ENCODE data around the gene TERB1. TPM values are rescaled to one million over a fixed set of nuclear protein-coding genes. Genes with fewer than 3 reads are reported as not detected.
A peak's percentile ranks its signal among the peaks of the same experiment; 100 is the strongest.

The TERB1 gene
- total and polyA plus RNA-seq, 2 of the 13 experiments (the other 11 are each of a cell fraction or from before 2014, with no cell fraction given) = not detected

DNA sequence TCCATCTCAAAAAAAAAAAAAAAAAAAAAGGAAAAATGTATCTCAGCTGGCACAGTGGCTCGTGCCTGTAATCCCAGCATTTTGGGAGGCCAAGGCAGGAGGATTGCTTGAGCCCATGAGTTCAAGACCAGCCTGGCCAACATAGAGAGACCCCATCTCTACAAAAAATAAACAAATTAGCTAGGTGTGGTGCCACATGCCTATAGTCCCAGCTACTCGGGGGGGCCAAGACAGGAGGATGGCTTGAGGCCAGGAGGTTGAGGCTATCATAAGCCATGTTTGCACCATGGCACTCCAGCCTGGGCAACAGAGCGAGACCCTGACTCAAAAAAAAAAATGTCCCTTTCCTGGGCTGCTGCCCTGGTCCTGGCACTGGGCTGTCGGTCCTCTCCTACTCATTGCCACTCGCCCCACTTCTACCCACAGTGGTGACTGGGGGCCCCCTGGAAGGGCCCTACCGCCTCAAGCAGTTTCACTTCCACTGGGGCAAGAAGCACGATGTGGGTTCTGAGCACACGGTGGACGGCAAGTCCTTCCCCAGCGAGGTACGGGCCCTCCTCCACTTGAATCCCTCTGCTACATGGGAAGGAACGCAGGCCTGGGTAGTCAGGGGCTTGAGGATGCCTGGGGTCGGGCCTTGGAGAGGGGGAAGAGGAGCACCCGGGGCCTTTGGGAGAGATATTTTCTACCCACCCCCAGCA is 48.9 kb upstream of the TERB1 start (continued):
- TF ChIP-seq, protein P1, sequence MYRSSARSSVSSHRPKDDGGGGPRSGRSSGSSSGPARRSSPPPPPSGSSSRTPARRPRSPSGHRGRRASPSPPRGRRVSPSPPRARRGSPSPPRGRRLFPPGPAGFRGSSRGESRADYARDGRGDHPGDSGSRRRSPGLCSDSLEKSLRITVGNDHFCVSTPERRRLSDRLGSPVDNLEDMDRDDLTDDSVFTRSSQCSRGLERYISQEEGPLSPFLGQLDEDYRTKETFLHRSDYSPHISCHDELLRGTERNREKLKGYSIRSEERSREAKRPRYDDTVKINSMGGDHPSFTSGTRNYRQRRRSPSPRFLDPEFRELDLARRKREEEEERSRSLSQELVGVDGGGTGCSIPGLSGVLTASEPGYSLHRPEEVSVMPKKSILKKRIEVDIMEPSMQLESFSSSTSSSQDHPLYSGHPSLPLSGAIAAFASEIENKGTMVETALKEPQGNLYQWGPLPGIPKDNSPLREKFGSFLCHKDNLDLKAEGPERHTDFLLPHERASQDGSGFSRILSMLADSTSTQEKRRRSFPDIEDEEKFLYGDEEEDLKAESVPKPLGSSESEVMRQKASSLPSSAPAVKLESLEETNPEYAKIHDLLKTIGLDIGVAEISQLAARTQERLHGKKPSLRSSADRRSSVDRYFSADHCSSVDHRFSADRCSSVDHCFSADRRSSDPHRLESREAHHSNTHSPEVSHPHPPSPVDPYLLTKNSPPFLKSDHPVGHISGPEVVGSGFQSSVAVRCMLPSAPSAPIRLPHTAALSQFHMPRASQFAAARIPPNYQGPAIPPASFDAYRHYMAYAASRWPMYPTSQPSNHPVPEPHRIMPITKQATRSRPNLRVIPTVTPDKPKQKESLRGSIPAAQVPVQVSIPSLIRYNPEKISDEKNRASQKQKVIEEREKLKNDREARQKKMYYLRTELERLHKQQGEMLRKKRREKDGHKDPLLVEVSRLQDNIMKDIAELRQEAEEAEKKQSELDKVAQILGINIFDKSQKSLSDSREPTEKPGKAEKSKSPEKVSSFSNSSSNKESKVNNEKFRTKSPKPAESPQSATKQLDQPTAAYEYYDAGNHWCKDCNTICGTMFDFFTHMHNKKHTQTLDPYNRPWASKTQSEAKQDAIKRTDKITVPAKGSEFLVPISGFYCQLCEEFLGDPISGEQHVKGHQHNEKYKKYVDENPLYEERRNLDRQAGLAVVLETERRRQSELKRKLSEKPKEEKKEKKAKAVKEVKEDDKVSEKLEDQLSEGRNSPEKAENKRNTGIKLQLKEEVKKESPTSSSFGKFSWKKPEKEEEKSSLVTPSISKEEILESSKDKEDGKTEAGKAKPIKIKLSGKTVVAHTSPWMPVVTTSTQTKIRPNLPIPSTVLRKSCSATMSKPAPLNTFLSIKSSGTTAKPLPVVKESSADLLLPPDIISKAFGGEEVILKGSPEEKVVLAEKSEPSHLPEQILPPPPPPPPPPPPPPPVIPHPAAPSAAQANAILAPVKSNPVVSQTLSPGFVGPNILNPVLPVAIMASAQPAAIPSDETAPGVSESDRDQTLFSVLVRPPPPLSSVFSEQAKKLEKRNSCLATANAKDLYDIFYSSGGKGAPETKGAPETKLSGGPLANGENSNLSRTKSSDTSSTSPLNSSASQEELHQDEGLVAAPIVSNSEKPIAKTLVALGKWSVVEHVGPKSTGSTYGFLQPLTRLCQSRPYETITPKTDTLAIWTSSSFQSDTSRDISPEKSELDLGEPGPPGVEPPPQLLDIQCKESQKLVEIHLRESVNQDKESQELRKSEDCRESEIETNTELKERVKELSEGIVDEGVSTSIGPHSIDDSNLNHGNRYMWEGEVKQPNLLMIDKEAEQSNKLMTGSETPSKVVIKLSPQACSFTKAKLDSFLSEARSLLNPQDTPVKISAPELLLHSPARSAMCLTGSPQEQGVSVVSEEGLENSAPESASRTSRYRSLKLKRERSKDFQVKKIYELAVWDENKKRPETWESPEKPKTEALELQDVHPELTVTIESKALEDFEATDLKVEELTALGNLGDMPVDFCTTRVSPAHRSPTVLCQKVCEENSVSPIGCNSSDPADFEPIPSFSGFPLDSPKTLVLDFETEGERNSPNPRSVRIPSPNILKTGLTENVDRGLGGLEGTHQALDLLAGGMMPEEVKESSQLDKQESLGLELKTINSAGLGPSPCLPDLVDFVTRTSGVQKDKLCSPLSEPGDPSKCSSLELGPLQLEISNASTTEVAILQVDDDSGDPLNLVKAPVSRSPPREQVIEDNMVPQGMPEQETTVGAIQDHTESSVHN (CRISPR knock-in tag; IDR thresholded peaks at IDR 0.05) = no peak
- no peak for TF ChIP-seq HDAC2 (CRISPR knock-in tag; IDR thresholded peaks at IDR 0.05)

DNA sequence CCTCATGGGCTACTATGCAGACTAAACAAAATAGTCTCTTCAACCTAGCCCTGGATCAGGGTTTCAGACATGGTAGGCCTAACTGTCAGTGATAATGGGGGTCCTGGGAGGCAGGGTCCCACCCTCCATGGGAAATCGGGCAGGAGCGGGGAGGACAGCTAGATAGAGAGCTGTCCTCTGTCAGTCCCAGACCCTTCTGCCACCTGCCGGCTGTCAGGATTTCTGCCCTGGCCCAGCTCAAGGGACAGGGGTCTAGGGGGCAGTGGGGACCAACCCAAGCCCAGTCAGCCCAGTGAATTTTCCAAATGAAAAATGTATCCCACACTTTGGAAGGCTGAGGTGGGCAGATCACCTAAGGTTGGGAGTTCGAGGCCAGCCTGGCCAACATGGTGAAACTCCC is 48.2 kb upstream of the TERB1 start:
- peak; percentile 73 for ATAC-seq
- H3K27me3 ChIP-seq (ENCODE audit: control insufficient read depth in 1 of 2, insufficient read depth in 2 of 2, low read length in 2 of 2) = peaks cover 7 to 65% of the 10 kb centered on the region in 2 experiments; a peak in 4 of 5 replicates
- TF ChIP-seq, protein P2, sequence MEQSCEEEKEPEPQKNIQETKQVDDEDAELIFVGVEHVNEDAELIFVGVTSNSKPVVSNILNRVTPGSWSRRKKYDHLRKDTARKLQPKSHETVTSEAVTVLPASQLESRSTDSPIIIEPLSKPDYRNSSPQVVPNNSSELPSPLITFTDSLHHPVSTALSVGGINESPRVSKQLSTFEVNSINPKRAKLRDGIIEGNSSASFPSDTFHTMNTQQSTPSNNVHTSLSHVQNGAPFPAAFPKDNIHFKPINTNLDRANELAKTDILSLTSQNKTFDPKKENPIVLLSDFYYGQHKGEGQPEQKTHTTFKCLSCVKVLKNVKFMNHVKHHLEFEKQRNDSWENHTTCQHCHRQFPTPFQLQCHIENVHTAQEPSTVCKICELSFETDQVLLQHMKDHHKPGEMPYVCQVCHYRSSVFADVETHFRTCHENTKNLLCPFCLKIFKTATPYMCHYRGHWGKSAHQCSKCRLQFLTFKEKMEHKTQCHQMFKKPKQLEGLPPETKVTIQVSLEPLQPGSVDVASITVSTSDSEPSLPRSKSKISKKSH (CRISPR knock-in tag; IDR thresholded peaks at IDR 0.05; ENCODE audit: borderline replicate concordance) = no peak
- TF ChIP-seq, protein P3, sequence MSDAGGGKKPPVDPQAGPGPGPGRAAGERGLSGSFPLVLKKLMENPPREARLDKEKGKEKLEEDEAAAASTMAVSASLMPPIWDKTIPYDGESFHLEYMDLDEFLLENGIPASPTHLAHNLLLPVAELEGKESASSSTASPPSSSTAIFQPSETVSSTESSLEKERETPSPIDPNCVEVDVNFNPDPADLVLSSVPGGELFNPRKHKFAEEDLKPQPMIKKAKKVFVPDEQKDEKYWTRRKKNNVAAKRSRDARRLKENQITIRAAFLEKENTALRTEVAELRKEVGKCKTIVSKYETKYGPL (CRISPR knock-in tag; IDR thresholded peaks at IDR 0.05) = no peak
- no peak for TF ChIP-seq KDM6A (CRISPR knock-in tag; IDR thresholded peaks at IDR 0.05; ENCODE audit: low read depth)
- TF ChIP-seq, protein P4, sequence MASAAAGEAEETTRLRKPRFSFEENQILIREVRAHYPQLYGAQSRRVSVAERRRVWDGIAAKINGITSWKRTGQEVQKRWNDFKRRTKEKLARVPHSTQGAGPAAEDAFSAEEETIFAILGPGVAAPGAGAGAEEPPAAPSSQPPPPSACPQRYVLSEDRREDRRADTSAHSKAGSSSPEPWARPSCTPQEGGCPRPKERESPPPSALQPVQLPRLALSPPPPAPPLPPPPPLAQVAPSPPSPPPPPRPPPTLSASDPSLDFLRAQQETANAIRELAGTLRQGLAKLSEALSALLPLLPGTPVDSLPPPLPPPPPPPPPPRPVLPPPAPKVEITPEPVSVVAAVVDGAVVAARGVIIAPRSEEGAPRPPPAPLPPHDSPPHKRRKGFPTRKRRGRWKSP (CRISPR knock-in tag; IDR thresholded peaks at IDR 0.05) = no peak
- no peak for TF ChIP-seq ZNF235 (CRISPR knock-in tag; IDR thresholded peaks at IDR 0.05; ENCODE audit: borderline replicate concordance)

More for the DNA sequence above, 48.2 kb upstream of the TERB1 start:
- ChIA-PET CTCF (ENCODE audit: low intra/inter-chr PET ratio, low total read pairs) (no interaction called here), POLR2A (interaction anchor here (1.6 kb wide), 1 partner anchor 19 kb away, joined by 4 read pairs; the partner anchor contains the start of gene NAE1)
- H3K27ac ChIP-seq (ENCODE audit: extremely low read length, insufficient read depth, low read length) = no peak overlapping the region
- H3K4me3 ChIP-seq (replicated peaks in 1 of 3; ENCODE audit: insufficient read depth in 1 of 3, low read depth in 2 of 3, low read length in 3 of 3) = no peak overlapping the region
- no peaks in the 10 kb centered on the region for H4K20me1 ChIP-seq (ENCODE audit: insufficient read depth, low read length)
- H3K4me1 ChIP-seq (ENCODE audit: insufficient read depth, low read length) = peaks cover 6% of the 10 kb centered on the region; the same call in 1 of the 2 replicates
- no peaks in the 10 kb centered on the region for H3K79me2 ChIP-seq (ENCODE audit: insufficient read depth, low read length)
- H3K4me2 ChIP-seq (ENCODE audit: low read depth, low read length) = no peak overlapping the region
- DNase-seq (ENCODE audit: low spot score) (no peak), FAIRE-seq (no peak)
- 8% methylated on average over 4 of the region's 4 CpGs for WGBS (ENCODE audit: low lambda C conversion rate)
- no peak overlapping the region for H3K9ac ChIP-seq (ENCODE audit: insufficient read depth, low read depth, low read length)
- intact Hi-C loops (cut with micrococcal nuclease; ENCODE audit: unreplicated experiment) = loop anchor here (10.0 kb wide), 1 partner anchor 95 kb away; the partner anchor contains the start of gene DYNC1LI2
- BruUV-seq (replicated peaks) = no TSS peak
- H2AFZ ChIP-seq (ENCODE audit: low read length) = no peak overlapping the region
- in situ Hi-C loops (cut with HindIII; ENCODE audit: extremely low pct_ligation_motif_present, low pct_unique_long_range_greater_than_20kb) = no loop called here
- H3K9me3 ChIP-seq (ENCODE audit: low read length) = no peaks in the 10 kb centered on the region
- H3K36me3 ChIP-seq (replicated peaks in 1 of 2; ENCODE audit: control insufficient read depth in 1 of 2, insufficient read depth in 2 of 2, low read length in 2 of 2) = no peaks in the 10 kb centered on the region
